C4-2B (cell line): Measurements from ENCODE around the gene BTG4.

Experiments used
- H3K27ac ChIP-seq: fragments of 450-650 bp; 2 replicates; pipeline ENCODE4 v1.5.1; 2017
- CTCF ChIP-seq: fragments of 450-650 bp; conservative IDR thresholded peaks from 2 replicates; pipeline ENCODE4 v1.5.1; 2017; ENCODE audit warnings: mild to moderate bottlenecking
- ZFX ChIP-seq: fragments of 450-650 bp; IDR thresholded peaks from 2 replicates; pipeline ENCODE4 v1.6.1; 2017

Gene BTG4

GRCh38 chr11:111555255-111555654 lies 43.1 kb upstream of the BTG4 start:
- H3K27ac ChIP-seq: no peak overlapping the region
- TF ChIP-seq CTCF (no peak), ZFX (no peak)

- TF ChIP-seq ZFX: no peak
- no peak for TF ChIP-seq CTCF
- H3K27ac ChIP-seq: no peak overlapping the region
These were observed 42.3 kb upstream of the BTG4 start for GRCh38 chr11:111554532-111554931.

GRCh38 chr11:111550258-111550657 lies 38.1 kb upstream of the BTG4 start:
- H3K27ac ChIP-seq: no peak overlapping the region
- no peak for TF ChIP-seq CTCF
- no peak for TF ChIP-seq ZFX

GRCh38 chr11:111549869-111550203 lies 37.6 kb upstream of the BTG4 start:
- no peak overlapping the region for H3K27ac ChIP-seq
- TF ChIP-seq CTCF (no peak), ZFX (no peak)

- TF ChIP-seq ZFX: no peak
- no peak for TF ChIP-seq CTCF
These were observed 37.1 kb upstream of the BTG4 start for GRCh38 chr11:111549196-111549868.

GRCh38 chr11:111548525-111548924 lies 36.3 kb upstream of the BTG4 start:
- H3K27ac ChIP-seq: no peak overlapping the region
- TF ChIP-seq CTCF (no peak), ZFX (no peak)

More at GRCh38 chr11:111549196-111549868, 37.1 kb upstream of the BTG4 start:
- no peak overlapping the region for H3K27ac ChIP-seq

GRCh38 chr11:111542606-111543275 lies 30.6 kb upstream of the BTG4 start:
- TF ChIP-seq ZFX (no peak), CTCF (no peak)
- no peak overlapping the region for H3K27ac ChIP-seq
